ENCODE measurements around the gene ACTL6B. TPM values are rescaled to one million over a fixed set of nuclear protein-coding genes. Genes with fewer than 3 reads are reported as not detected.

The ACTL6B gene
- total and polyA plus RNA-seq, 9 of the 15 experiments (the other 6 are each of a cell fraction or from before 2014, with no cell fraction given), result not detected

DNA sequence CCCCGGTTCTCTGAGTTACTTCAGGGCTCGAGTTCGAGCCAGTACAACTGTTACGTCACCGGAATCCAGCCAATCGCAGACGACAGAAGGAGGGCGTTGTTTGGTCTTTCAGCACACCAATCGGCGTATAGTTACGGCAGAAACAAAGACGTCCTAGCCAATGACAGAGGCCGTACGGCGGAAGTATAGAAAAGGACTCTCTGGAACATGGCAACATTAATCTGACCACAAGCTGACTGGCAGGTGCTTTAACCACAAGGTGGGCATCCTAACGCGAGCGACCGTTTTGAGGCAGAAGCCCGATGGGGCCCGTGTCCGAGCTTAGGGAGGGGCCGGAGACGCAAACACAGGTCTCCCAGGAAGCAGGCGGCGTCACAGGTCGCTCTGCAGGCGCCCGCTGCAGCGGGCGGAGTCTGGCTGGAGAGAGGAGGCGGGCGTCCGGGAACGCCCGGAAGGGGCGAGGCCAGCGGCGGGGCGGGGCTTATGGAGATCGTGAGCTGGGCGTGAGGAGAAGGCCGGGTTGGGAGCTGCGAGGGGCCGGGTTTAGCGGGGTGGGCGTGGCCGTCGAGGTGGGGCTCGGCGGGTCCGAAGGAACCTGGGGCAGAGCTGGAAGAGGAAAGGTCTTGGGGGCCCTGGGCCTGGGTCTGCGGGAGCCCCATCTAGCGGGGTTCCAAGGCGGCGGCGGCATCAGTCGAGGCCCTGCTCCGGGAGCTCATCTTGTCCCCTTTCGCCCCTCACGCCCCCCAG lies 44.1 kb downstream of the ACTL6B start, which contains the start of gene MOSPD3 (continued):
- TF ChIP-seq, protein P1, sequence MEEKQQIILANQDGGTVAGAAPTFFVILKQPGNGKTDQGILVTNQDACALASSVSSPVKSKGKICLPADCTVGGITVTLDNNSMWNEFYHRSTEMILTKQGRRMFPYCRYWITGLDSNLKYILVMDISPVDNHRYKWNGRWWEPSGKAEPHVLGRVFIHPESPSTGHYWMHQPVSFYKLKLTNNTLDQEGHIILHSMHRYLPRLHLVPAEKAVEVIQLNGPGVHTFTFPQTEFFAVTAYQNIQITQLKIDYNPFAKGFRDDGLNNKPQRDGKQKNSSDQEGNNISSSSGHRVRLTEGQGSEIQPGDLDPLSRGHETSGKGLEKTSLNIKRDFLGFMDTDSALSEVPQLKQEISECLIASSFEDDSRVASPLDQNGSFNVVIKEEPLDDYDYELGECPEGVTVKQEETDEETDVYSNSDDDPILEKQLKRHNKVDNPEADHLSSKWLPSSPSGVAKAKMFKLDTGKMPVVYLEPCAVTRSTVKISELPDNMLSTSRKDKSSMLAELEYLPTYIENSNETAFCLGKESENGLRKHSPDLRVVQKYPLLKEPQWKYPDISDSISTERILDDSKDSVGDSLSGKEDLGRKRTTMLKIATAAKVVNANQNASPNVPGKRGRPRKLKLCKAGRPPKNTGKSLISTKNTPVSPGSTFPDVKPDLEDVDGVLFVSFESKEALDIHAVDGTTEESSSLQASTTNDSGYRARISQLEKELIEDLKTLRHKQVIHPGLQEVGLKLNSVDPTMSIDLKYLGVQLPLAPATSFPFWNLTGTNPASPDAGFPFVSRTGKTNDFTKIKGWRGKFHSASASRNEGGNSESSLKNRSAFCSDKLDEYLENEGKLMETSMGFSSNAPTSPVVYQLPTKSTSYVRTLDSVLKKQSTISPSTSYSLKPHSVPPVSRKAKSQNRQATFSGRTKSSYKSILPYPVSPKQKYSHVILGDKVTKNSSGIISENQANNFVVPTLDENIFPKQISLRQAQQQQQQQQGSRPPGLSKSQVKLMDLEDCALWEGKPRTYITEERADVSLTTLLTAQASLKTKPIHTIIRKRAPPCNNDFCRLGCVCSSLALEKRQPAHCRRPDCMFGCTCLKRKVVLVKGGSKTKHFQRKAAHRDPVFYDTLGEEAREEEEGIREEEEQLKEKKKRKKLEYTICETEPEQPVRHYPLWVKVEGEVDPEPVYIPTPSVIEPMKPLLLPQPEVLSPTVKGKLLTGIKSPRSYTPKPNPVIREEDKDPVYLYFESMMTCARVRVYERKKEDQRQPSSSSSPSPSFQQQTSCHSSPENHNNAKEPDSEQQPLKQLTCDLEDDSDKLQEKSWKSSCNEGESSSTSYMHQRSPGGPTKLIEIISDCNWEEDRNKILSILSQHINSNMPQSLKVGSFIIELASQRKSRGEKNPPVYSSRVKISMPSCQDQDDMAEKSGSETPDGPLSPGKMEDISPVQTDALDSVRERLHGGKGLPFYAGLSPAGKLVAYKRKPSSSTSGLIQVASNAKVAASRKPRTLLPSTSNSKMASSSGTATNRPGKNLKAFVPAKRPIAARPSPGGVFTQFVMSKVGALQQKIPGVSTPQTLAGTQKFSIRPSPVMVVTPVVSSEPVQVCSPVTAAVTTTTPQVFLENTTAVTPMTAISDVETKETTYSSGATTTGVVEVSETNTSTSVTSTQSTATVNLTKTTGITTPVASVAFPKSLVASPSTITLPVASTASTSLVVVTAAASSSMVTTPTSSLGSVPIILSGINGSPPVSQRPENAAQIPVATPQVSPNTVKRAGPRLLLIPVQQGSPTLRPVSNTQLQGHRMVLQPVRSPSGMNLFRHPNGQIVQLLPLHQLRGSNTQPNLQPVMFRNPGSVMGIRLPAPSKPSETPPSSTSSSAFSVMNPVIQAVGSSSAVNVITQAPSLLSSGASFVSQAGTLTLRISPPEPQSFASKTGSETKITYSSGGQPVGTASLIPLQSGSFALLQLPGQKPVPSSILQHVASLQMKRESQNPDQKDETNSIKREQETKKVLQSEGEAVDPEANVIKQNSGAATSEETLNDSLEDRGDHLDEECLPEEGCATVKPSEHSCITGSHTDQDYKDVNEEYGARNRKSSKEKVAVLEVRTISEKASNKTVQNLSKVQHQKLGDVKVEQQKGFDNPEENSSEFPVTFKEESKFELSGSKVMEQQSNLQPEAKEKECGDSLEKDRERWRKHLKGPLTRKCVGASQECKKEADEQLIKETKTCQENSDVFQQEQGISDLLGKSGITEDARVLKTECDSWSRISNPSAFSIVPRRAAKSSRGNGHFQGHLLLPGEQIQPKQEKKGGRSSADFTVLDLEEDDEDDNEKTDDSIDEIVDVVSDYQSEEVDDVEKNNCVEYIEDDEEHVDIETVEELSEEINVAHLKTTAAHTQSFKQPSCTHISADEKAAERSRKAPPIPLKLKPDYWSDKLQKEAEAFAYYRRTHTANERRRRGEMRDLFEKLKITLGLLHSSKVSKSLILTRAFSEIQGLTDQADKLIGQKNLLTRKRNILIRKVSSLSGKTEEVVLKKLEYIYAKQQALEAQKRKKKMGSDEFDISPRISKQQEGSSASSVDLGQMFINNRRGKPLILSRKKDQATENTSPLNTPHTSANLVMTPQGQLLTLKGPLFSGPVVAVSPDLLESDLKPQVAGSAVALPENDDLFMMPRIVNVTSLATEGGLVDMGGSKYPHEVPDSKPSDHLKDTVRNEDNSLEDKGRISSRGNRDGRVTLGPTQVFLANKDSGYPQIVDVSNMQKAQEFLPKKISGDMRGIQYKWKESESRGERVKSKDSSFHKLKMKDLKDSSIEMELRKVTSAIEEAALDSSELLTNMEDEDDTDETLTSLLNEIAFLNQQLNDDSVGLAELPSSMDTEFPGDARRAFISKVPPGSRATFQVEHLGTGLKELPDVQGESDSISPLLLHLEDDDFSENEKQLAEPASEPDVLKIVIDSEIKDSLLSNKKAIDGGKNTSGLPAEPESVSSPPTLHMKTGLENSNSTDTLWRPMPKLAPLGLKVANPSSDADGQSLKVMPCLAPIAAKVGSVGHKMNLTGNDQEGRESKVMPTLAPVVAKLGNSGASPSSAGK (IDR thresholded peaks at IDR 0.05), result peak; percentile 69; the same call in 1 of the 2 replicates
- TF ChIP-seq ASH1L (IDR thresholded peaks at IDR 0.05; ENCODE audit: borderline replicate concordance, low read depth, partially characterized antibody), result peak; percentile 86
- TF ChIP-seq ZNF551 (CRISPR knock-in tag; IDR thresholded peaks at IDR 0.05), result no peak
- TF ChIP-seq, protein P2, sequence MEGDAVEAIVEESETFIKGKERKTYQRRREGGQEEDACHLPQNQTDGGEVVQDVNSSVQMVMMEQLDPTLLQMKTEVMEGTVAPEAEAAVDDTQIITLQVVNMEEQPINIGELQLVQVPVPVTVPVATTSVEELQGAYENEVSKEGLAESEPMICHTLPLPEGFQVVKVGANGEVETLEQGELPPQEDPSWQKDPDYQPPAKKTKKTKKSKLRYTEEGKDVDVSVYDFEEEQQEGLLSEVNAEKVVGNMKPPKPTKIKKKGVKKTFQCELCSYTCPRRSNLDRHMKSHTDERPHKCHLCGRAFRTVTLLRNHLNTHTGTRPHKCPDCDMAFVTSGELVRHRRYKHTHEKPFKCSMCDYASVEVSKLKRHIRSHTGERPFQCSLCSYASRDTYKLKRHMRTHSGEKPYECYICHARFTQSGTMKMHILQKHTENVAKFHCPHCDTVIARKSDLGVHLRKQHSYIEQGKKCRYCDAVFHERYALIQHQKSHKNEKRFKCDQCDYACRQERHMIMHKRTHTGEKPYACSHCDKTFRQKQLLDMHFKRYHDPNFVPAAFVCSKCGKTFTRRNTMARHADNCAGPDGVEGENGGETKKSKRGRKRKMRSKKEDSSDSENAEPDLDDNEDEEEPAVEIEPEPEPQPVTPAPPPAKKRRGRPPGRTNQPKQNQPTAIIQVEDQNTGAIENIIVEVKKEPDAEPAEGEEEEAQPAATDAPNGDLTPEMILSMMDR (IDR thresholded peaks at IDR 0.05 in 2 of 3, conservative IDR thresholded peaks at IDR 0.05 in 1 of 3; ENCODE audit: insufficient read depth in 2 of 3, low read depth in 1 of 3, low read length in 3 of 3), result 0 out of 6 replicates have a peak, but pooled peaks of 1 of the 3 experiments have one; percentile 1
- TF ChIP-seq RBM25 (IDR thresholded peaks at IDR 0.05; ENCODE audit: low read depth, low read length, severe bottlenecking), result peak; percentile 85
- no peak for TF ChIP-seq ZNF584 (CRISPR knock-in tag; IDR thresholded peaks at IDR 0.05; ENCODE audit: low read depth)
- TF ChIP-seq, protein P3, sequence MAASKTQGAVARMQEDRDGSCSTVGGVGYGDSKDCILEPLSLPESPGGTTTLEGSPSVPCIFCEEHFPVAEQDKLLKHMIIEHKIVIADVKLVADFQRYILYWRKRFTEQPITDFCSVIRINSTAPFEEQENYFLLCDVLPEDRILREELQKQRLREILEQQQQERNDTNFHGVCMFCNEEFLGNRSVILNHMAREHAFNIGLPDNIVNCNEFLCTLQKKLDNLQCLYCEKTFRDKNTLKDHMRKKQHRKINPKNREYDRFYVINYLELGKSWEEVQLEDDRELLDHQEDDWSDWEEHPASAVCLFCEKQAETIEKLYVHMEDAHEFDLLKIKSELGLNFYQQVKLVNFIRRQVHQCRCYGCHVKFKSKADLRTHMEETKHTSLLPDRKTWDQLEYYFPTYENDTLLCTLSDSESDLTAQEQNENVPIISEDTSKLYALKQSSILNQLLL (CRISPR knock-in tag; IDR thresholded peaks at IDR 0.05; ENCODE audit: borderline replicate concordance), result no peak

Data from K562 (cell line).